Stimulated activated CD4-positive, alpha-beta T cell treated with anti-CD3 and anti-CD28 coated beads, Interleukin-15, amount 100 ng/mL, for 1 hour (primary cell): Measurements from ENCODE around the gene HPN.
A peak's percentile ranks its signal among the peaks of the same experiment; 100 is the strongest.
"Not testable (repeated sequence)": the region's sequence is repeated elsewhere in the genome, so short reads cannot be mapped to it uniquely, and the experiment has no call there.

ENCODE experiments used
- DNase-seq, 2 donors: peaks; one replicate each; pipeline ENCODE4 v3.0.0-alpha.2; 2020; ENCODE audit warnings: low read depth in 1 of 2, low spot score in 1 of 2

Gene HPN

DNA sequence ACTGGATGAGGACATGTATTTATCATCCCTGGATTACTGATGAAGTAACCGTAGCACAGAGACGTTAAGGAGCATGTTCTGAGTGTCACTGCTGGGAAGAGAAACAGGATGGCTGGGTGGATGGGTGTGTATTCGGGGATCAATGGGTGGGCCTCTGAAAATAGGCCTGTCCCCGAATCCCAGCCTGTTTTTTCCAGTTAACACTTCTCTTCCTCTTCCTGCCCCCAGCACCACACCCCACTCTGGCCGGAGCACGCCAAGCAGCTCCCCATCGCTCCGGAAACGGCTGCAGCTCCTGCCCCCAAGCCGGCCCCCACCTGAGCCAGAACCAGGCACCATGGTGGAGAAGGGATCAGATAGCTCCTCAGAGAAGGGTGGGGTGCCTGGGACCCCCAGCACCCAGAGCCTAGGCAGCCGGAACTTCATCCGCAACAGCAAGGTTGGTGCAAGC is 32.6 kb upstream of the HPN start:
- no peak for DNase-seq

- DNase-seq, result no peak
Observed at GRCh38 chr19:35009424-35010415, 31.8 kb upstream of the HPN start.

- no peak for DNase-seq
Observed at GRCh38 chr19:35011091-35011689, 30.3 kb upstream of the HPN start.

DNA sequence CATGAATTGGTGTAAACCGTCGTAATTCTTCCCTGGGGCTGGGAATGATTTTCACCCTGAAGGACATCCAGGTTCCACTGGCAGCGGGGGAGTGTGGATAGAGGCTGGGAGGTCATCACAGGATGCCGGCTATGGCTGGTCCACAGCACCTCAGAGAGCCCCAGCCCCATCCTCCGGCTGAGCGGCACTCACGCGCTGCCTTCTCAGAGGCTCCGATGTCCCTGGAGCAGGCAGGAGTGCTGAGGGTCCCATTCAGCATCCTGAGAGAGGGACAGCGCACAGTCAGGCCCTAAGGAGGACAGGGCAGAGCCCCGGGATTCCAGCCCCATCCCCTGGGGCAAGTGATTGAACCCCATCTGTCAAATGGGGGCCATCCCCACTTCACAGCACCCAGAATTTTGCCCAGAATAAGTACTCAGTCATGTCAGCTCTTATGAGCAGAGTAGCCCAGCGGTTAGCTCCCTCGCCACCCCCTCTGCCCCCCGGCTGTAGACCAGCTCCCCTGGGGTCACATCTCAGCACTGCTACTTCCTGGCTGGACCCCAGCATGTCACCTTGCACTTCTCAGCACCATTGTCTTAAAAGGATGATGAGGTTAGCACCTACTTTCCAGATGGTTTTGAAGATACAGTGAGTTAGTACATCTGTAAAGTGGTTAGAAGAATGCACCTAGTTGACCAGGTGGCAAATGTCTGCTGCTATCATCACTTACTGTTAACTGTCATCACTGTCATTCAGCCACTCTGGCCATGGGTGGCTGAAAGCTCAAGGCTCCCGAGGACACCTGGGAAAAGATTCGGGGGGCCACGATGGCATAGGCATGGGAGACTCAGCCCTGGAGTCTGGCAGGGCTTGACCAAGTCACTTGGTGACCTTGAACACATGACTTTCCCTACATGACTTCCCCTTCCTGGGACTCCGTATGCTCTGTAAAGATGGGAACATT is 29.5 kb upstream of the HPN start:
- no peak for DNase-seq

- peak; percentile 68 to 78 for DNase-seq
Observed at GRCh38 chr19:35013041-35013819, 28.3 kb upstream of the HPN start.

GRCh38 chr19:35013820-35014754 is 27.4 kb upstream of the HPN start:
- peak in 1 of 2 donors; percentile 49 for DNase-seq

DNA sequence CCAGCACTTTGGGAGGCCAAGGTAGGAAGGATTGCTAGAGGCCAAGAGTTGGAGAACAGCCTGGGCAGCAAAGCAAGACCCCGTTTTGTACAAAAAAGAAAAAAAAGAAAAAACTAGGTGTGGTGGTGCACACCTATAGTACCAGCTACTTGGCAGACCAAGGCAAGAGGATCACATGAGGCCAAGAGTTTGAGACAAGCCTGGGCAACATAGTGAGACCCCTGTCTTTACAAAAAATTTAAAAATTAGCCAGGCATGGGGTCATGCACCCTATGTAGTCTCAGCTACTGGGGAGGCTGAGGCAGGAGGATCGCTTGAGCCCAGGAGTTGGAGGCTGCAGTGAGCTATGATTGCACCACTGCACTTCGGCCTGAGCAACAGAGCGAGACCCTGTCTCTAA is 26.7 kb upstream of the HPN start:
- not testable (repeated sequence) for DNase-seq

GRCh38 chr19:35015270-35015953 is 26.1 kb upstream of the HPN start:
- DNase-seq, result no peak

GRCh38 chr19:35015954-35016351 is 25.6 kb upstream of the HPN start:
- DNase-seq, result no peak

- no peak for DNase-seq
Observed at GRCh38 chr19:35017507-35017906, 24.0 kb upstream of the HPN start.

- DNase-seq, result no peak
Observed at GRCh38 chr19:35018379-35018778, 23.1 kb upstream of the HPN start.

DNA sequence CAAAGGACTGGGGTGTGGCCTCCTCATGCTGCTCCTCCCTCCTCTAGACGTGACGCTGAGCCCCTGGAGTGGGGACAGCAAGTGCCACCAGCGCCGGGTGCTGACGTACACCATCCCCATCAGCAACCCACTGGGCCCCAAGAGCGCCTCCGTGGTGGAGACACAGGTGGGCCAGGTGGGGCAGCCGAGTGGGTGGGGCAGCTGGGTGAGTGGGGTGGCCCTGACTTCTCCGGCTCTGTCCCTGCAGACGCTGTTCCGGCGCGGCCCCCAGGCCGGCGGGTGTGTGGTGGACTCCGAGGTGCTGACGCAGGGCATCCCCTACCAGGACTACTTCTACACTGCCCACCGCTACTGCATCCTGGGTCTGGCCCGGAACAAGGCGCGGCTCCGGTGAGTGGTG is 22.4 kb upstream of the HPN start:
- no peak for DNase-seq

GRCh38 chr19:35021016-35021415 is 20.5 kb upstream of the HPN start:
- no peak for DNase-seq

DNA sequence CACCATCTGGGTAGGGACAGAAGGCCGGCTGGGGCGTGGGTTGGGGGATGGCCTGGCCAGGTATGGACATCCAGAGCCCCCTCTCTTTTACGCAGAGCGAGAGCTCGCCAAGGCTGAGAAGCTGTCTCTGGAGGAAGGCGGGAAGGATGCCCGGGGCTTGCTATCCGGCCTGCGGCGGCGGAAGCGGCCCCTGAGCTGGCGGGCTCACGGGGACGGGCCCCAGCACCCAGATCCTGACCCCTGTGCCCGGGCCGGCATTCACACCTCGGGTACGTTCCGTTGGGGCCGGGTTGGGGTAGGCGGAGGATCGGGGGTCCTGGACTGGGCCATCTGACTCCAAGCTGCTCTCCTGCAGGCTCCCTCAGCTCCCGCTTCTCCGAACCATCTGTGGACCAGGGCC is 19.9 kb upstream of the HPN start:
- DNase-seq, result no peak

DNA sequence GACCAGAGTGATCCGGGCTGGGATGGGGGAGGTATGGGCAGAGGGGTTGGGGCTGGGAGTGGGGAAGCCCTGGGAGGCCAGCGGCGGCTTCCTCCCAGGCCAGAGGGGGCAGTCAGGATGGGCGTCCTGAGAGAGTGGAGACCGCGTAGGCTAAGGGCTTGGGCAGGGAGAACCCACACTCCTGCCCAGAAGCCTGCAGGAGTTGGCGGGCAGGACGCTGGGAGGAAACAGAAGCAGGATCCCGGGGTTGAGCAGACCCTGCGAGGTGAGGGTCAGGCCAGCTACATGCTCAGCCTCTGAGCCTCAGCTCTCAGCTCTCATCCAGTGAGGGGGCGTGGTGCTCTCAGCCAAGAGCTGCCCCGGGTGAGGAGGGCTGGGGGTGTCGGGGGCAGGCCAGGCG is 19.1 kb upstream of the HPN start:
- no peak for DNase-seq

DNA sequence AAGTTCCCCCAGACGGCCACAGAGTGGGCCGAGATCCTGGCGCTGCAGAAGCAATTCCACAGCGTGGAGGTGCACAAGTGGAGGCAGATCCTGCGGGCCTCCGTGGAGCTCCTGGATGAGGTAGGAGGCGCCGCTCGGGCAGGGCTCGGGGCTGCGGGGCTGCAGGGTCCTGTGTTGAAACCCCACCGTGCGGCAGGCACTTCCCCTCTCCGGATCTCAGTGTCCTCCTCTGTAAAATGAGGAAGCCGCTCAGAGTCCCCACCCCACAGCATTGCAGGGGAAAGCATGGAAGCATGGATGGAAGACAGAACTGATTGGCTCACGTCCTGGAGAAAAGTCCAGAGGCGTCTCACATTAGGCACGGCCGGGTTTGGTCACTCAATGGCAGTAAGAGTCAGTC is 18.1 kb upstream of the HPN start:
- DNase-seq, result no peak

DNA sequence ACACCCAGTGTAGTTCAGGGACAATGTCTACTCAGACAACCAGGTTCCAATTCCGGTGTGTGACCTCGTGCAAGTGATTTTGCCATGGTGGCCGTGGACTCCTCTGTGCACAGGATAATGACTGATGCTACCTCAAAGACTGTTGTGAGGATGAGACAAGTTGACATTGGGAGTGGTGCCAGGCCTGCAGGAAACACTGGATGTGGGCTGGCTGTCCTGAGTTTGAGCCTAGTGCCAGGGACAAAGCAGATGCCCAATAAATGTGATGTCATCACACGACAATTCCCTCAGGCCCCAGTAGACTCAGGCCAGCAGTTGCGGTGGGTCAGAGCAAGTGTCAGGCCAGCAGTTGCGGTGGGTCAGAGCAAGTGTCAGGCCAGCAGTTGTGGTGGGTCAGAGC is 17.4 kb upstream of the HPN start:
- DNase-seq, result no peak

GRCh38 chr19:35025969-35026368 is 15.6 kb upstream of the HPN start:
- DNase-seq, result no peak

GRCh38 chr19:35026418-35026817 is 15.1 kb upstream of the HPN start:
- no peak for DNase-seq
